ENCODE data around the gene PARD6G.

The PARD6G gene

DNA sequence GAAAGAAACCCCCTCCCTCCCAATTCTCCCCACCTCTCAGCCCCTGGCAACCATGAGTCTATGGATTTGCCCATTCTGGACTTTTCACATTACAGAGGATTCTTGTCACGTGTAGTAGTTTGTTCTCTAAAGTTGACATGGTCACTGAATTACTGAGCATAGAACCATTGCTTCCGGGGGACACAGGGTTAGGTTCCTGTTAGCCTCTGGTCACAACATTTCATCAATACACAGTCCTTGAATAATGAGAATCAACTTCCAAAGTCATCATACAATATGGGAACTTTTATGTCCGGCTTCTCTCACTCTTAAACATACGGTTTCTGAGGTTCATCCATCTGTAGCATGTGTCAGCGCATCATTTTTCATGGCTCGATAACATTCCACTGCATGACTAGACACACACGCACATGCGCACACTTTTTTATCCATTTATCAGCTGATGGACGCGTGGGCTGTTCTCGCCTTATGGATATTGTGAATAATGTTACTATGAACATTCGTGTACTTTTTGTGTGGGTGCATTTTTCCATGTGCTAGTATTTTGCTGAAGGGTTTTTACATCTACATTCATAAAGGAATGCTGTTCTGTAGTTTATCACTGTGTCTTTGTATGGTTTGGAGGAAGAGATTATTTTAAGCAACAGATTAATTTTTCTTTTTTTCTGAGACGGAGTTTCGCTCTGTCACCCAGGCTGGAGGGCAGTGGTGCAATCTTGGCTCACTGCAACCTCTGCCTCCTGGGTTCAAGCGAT lies 48.1 kb downstream of the PARD6G start:
- no peak for TF ChIP-seq ZFX (IDR thresholded peaks at IDR 0.05)
- TF ChIP-seq, protein P1, sequence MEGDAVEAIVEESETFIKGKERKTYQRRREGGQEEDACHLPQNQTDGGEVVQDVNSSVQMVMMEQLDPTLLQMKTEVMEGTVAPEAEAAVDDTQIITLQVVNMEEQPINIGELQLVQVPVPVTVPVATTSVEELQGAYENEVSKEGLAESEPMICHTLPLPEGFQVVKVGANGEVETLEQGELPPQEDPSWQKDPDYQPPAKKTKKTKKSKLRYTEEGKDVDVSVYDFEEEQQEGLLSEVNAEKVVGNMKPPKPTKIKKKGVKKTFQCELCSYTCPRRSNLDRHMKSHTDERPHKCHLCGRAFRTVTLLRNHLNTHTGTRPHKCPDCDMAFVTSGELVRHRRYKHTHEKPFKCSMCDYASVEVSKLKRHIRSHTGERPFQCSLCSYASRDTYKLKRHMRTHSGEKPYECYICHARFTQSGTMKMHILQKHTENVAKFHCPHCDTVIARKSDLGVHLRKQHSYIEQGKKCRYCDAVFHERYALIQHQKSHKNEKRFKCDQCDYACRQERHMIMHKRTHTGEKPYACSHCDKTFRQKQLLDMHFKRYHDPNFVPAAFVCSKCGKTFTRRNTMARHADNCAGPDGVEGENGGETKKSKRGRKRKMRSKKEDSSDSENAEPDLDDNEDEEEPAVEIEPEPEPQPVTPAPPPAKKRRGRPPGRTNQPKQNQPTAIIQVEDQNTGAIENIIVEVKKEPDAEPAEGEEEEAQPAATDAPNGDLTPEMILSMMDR (conservative IDR thresholded peaks at IDR 0.05), result no peak
- no peak overlapping the region for H3K27ac ChIP-seq

DNA sequence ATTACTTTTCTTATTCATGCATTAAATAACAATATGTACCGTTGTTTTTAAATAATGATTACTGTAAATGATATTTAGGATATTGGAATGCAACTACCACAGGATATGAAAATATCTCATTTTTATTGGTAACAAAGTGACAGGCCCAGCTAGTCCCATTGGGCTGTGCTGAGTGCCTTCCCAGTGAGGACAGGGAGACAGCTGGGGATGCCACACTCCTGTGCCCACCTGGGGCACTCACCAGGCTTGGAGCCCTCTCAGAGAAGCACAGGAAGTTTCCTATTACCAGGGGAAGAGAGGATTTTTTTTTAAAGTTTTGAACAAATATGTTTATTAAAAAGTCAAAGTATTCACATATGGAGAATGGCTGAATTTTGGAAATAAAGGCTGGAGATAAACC lies 48.9 kb downstream of the PARD6G start:
- no peak overlapping the region for H3K27ac ChIP-seq
- TF ChIP-seq, protein P1 (conservative IDR thresholded peaks at IDR 0.05), result no peak
- no peak for TF ChIP-seq ZFX (IDR thresholded peaks at IDR 0.05)

DNA sequence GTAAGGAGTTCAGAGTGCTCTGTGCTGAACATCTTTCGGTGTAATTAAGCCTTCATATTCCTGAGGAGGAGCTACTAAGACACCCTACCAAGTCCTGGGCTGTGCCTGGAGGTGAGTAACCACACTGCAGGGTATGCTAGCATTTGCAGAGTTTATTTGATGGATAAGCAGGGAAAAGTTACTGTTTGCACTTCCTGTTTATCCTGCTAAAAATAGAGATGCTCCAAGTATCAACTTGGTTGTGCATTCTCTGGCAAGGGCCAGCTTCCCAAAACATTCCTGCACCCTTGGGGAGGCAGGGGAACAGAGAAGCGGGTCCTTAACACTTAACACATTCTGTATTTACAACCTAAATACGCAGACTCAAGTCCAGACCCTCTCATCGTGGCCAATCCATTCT lies 49.8 kb downstream of the PARD6G start:
- no peak overlapping the region for H3K27ac ChIP-seq
- no peak for TF ChIP-seq ZFX (IDR thresholded peaks at IDR 0.05)
- TF ChIP-seq, protein P1 (conservative IDR thresholded peaks at IDR 0.05), result no peak

DNA sequence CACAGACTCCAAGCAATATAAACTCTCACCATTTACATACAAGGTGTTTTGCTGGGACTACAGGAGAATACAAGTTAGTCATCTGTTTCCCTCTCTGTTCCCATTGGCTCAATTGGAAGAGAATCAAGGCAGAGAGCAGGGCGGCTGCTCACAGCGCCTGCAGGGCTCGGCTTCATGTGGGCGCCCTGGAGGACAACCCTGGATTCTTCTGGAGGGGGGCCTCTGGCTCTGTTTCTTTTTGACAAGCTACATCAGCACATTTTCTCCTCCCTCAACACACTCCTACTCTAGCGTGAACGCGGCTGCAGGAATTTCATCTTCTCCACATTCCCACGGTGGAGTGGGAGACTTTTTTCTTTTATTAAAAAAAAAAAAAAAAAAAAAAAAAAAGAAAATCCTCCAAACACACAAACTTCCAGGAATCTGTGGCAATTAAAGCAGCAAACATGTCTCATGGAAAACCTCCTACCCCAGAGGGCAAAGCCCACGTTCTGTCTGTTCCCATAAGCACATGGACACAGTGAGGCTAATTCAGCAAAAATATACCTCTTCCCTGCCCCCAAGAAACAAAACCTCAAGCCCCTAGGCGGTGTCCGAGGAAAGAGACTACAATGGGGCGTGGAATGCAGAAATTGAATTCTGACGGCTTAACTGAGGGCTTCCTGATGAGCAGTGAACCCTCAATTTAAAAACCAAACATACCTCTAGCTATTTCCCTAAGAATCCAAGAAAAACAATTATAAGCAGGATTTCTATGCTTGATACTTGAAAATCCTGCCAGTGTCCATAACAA lies 50.6 kb downstream of the PARD6G start:
- no peak overlapping the region for H3K27ac ChIP-seq
- TF ChIP-seq, protein P1 (conservative IDR thresholded peaks at IDR 0.05), result no peak

DNA sequence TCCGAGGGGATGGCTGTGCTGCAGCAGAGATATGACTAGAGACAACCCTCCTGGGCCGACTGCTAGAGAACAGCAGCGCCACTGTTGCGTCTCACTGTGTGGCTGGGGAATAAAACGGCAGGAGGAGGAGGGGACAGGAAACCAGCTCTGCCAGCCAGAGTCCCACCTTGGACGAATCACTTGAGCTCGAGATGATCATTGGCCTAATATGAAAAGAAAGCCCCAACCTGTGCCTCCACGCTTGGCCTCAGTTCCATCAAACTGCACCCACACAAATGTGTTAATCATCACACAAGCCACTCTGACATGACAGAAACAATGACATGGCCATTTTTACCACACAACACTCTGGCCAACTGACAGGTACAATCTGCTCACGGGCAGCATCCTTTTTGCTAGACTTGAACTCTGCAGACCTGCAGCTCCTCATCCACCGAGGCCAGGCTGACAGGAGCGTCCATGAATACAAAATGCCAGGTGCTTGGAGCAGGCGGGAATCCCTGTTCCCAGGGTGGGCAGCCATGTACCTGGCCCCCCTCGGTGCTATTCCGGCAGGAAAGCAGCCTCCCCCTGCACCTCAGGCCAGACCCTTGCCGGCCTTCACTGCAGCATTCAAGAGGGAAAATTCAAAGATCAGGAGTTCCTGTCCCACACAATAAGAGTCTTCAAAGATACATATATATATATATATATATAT lies 52.3 kb downstream of the PARD6G start:
- TF ChIP-seq, protein P1 (conservative IDR thresholded peaks at IDR 0.05), result no peak
- no peak for TF ChIP-seq ZFX (IDR thresholded peaks at IDR 0.05)
- H3K27ac ChIP-seq, result no peak overlapping the region

DNA sequence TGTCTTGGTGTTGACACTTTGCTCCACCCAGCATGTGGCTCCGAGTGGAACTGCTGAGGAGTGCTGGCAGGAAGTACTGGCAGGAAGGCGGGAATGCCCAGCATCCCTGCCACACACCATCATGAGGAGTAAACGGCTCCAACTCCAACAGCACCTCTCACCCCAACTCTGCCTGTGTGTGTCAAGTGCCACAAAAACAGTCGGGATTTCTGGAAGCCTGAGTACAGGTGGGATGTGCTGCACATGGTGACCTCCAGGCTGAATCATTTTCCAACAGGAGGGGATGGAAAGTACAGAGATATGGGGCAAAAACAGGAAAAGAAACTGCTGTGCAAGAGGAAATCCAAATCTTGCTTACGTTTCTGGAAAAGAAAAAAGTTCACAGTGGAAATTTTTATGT lies 53.6 kb downstream of the PARD6G start:
- TF ChIP-seq, protein P1 (conservative IDR thresholded peaks at IDR 0.05), result no peak
- TF ChIP-seq ZFX (IDR thresholded peaks at IDR 0.05), result no peak
- H3K27ac ChIP-seq, result no peak overlapping the region
